ENCODE measurements around the gene CTSE. TPM values are rescaled to one million over a fixed set of nuclear protein-coding genes. Genes with fewer than 3 reads are reported as not detected.

The CTSE gene
- total RNA-seq, 1 experiment from 2014 or later: 0.48 TPM

GRCh38 chr1:205965036-205965884 is 58.4 kb downstream of the CTSE start:
- intact Hi-C loops (cut with micrococcal nuclease; ENCODE audit: unreplicated experiment): no loop called here
- Mint-ChIP-seq H3K27me3 (ENCODE audit: insufficient read depth, unreplicated experiment) (no peaks in the 10 kb centered on the region), H3K4me1 (ENCODE audit: low read depth, unreplicated experiment) (no peaks in the 10 kb centered on the region), H3K9me3 (ENCODE audit: unreplicated experiment) (no peaks in the 10 kb centered on the region), H3K4me3 (ENCODE audit: unreplicated experiment) (no peak overlapping the region), H3K27ac (ENCODE audit: unreplicated experiment) (no peak overlapping the region), H3K36me3 (ENCODE audit: insufficient read depth, unreplicated experiment) (no peaks in the 10 kb centered on the region)
- no peak for TF ChIP-seq CTCF (IDR thresholded peaks at IDR 0.05; ENCODE audit: insufficient read depth in 1 of 2, low read depth in 1 of 2, low read length in 1 of 2, severe bottlenecking in 1 of 2, unreplicated experiment in 1 of 2)
- no peaks in the 10 kb centered on the region for H3K27me3 ChIP-seq (replicated peaks; ENCODE audit: control insufficient read depth, insufficient read depth, low read length)
- no peaks in the 10 kb centered on the region for H3K4me1 ChIP-seq
- no peaks in the 10 kb centered on the region for H3K36me3 ChIP-seq (ENCODE audit: control insufficient read depth, insufficient read depth, low read length)
- BruUV-seq (replicated peaks): no TSS peak
- no peaks in the 10 kb centered on the region for H3K9me3 ChIP-seq
- H3K4me3 ChIP-seq (ENCODE audit: low read depth, low read length): no peak overlapping the region
- CTCF ChIA-PET: interaction anchor here (1.5 kb wide), 1 partner anchor 12 kb away, joined by 7 read pairs; no protein-coding TSS in a partner anchor
- POLR2A ChIA-PET: no interaction called here
- DNase-seq: no peak

GRCh38 chr1:205963352-205964155 is 60.1 kb downstream of the CTSE start:
- ChIA-PET POLR2A (no interaction called here), CTCF (no interaction called here)
- H3K27ac Mint-ChIP-seq (ENCODE audit: unreplicated experiment): no peak overlapping the region
- no peaks in the 10 kb centered on the region for H3K4me1 ChIP-seq
- no peaks in the 10 kb centered on the region for H3K27me3 ChIP-seq (replicated peaks; ENCODE audit: control insufficient read depth, insufficient read depth, low read length)
- TF ChIP-seq CTCF (IDR thresholded peaks at IDR 0.05; ENCODE audit: insufficient read depth in 1 of 2, low read depth in 1 of 2, low read length in 1 of 2, severe bottlenecking in 1 of 2, unreplicated experiment in 1 of 2): no peak
- no peak overlapping the region for H3K4me3 Mint-ChIP-seq (ENCODE audit: unreplicated experiment)
- H3K4me1 Mint-ChIP-seq (ENCODE audit: low read depth, unreplicated experiment): no peaks in the 10 kb centered on the region
- H3K9me3 ChIP-seq: no peaks in the 10 kb centered on the region
- peaks cover 5% of the 10 kb centered on the region for H3K27me3 Mint-ChIP-seq (ENCODE audit: insufficient read depth, unreplicated experiment)
- DNase-seq: no peak
- intact Hi-C loops (cut with micrococcal nuclease; ENCODE audit: unreplicated experiment): no loop called here
- BruUV-seq (replicated peaks): no TSS peak
- H3K36me3 ChIP-seq (ENCODE audit: control insufficient read depth, insufficient read depth, low read length): no peaks in the 10 kb centered on the region
- no peaks in the 10 kb centered on the region for H3K36me3 Mint-ChIP-seq (ENCODE audit: insufficient read depth, unreplicated experiment)
- no peak overlapping the region for H3K4me3 ChIP-seq (ENCODE audit: low read depth, low read length)
- H3K9me3 Mint-ChIP-seq (ENCODE audit: unreplicated experiment): no peaks in the 10 kb centered on the region

GRCh38 chr1:205962821-205963221 is 60.9 kb downstream of the CTSE start:
- H3K27ac Mint-ChIP-seq (ENCODE audit: unreplicated experiment): no peak overlapping the region
- intact Hi-C loops (cut with micrococcal nuclease; ENCODE audit: unreplicated experiment): no loop called here
- no peak for DNase-seq
- no peak overlapping the region for H3K4me3 ChIP-seq (ENCODE audit: low read depth, low read length)
- no peaks in the 10 kb centered on the region for H3K9me3 ChIP-seq
- H3K36me3 Mint-ChIP-seq (ENCODE audit: insufficient read depth, unreplicated experiment): no peaks in the 10 kb centered on the region
- H3K27me3 Mint-ChIP-seq (ENCODE audit: insufficient read depth, unreplicated experiment): peaks cover 5% of the 10 kb centered on the region
- H3K4me1 Mint-ChIP-seq (ENCODE audit: low read depth, unreplicated experiment): no peaks in the 10 kb centered on the region
- BruUV-seq (replicated peaks): no TSS peak
- no peaks in the 10 kb centered on the region for H3K36me3 ChIP-seq (ENCODE audit: control insufficient read depth, insufficient read depth, low read length)
- no peak for TF ChIP-seq CTCF (IDR thresholded peaks at IDR 0.05; ENCODE audit: insufficient read depth in 1 of 2, low read depth in 1 of 2, low read length in 1 of 2, severe bottlenecking in 1 of 2, unreplicated experiment in 1 of 2)
- no peaks in the 10 kb centered on the region for H3K27me3 ChIP-seq (replicated peaks; ENCODE audit: control insufficient read depth, insufficient read depth, low read length)
- H3K9me3 Mint-ChIP-seq (ENCODE audit: unreplicated experiment): no peaks in the 10 kb centered on the region
- no peak overlapping the region for H3K4me3 Mint-ChIP-seq (ENCODE audit: unreplicated experiment)
- ChIA-PET POLR2A (no interaction called here), CTCF (no interaction called here)
- no peaks in the 10 kb centered on the region for H3K4me1 ChIP-seq

All from Caco-2 (cell line).